Ishikawa (cell line): ENCODE results near the gene RPL4.

ENCODE experiments used
- EP300 ChIP-seq: IDR thresholded peaks from 2 replicates; pipeline ENCODE4 v1.6.1; 2012; ENCODE audit warnings: borderline replicate concordance
- NFIC ChIP-seq: IDR thresholded peaks from 2 replicates; pipeline ENCODE4 v1.6.1; 2012
- RAD21 ChIP-seq: IDR thresholded peaks from 2 replicates; pipeline ENCODE4 v1.6.1; 2012; ENCODE audit warnings: low read depth
- REST ChIP-seq: IDR thresholded peaks from 2 replicates; pipeline ENCODE4 v1.6.1; 2012; ENCODE audit warnings: low read depth, mild to moderate bottlenecking
- TAF1 ChIP-seq: IDR thresholded peaks from 2 replicates; pipeline ENCODE4 v1.6.1; 2012; ENCODE audit warnings: low read depth, mild to moderate bottlenecking
- TCF12 ChIP-seq: IDR thresholded peaks from 2 replicates; pipeline ENCODE4 v1.6.1; 2012; ENCODE audit warnings: low read depth

- 0 out of 2 replicates have a peak, but pooled peaks have one; percentile 39 for TF ChIP-seq NFIC
- TF ChIP-seq TCF12: peak; percentile 41; the same call in 1 of the 2 replicates
- no peak for TF ChIP-seq REST
- TF ChIP-seq TAF1: peak; percentile 95
- no peak for TF ChIP-seq EP300
- TF ChIP-seq RAD21: no peak
Observed at GRCh38 chr15:66504563-66505429, at the start of gene RPL4, which contains the start of gene ZWILCH.
